Endodermal cell (in vitro differentiated cells): Measurements from ENCODE around the gene PLBD2. TPM values are rescaled to one million over a fixed set of nuclear protein-coding genes. Genes with fewer than 3 reads are reported as not detected.
A peak's percentile ranks its signal among the peaks of the same experiment; 100 is the strongest.

ENCODE experiments used
- DNase-seq: peaks from one replicate; pipeline ENCODE4 v3.0.0-alpha.2; 2017
- H3K27ac ChIP-seq: 2 replicates; pipeline ENCODE4 v1.5.1; 2013; ENCODE audit warnings: mild to moderate bottlenecking, low read depth, low read length, moderate library complexity
- H3K27me3 ChIP-seq: 2 replicates; pipeline ENCODE4 v1.6.1; 2013; ENCODE audit warnings: mild to moderate bottlenecking, low read length, moderate library complexity; ENCODE audit not compliant: insufficient read depth, control insufficient read depth, poor library complexity, severe bottlenecking
- H3K36me3 ChIP-seq: 2 replicates; pipeline ENCODE4 v1.7.0; 2013; ENCODE audit warnings: mild to moderate bottlenecking, low read length, moderate library complexity; ENCODE audit not compliant: control insufficient read depth, insufficient read depth
- H3K4me1 ChIP-seq: one replicate; pipeline ENCODE4 v1.7.0; 2013; ENCODE audit warnings: low read length; ENCODE audit not compliant: control insufficient read depth, insufficient read depth
- H3K4me3 ChIP-seq: 2 replicates; pipeline ENCODE4 v1.5.1; 2013; ENCODE audit warnings: mild to moderate bottlenecking, low read length, moderate library complexity
- H3K9ac ChIP-seq: 2 replicates; pipeline ENCODE4 v1.6.1; 2013; ENCODE audit warnings: mild to moderate bottlenecking, low read length, moderate library complexity; ENCODE audit not compliant: poor library complexity, severe bottlenecking; ENCODE audit errors: extremely low read depth
- H3K9me3 ChIP-seq: 2 replicates; pipeline ENCODE4 v1.6.1; 2013; ENCODE audit warnings: mild to moderate bottlenecking, low read length, moderate library complexity; ENCODE audit not compliant: control insufficient read depth
- H3K27ac Mint-ChIP-seq: 2 replicates; pipeline ENCODE4 v1.8.0; 2020; ENCODE audit warnings: mixed read lengths
- H3K27me3 Mint-ChIP-seq: 2 replicates; pipeline ENCODE4 v1.8.0; 2021; ENCODE audit warnings: mild to moderate bottlenecking, mixed read lengths; ENCODE audit not compliant: insufficient read depth
- H3K36me3 Mint-ChIP-seq: 2 replicates; pipeline ENCODE4 v1.8.0; 2020; ENCODE audit warnings: low read depth, mixed read lengths
- H3K4me1 Mint-ChIP-seq: 2 replicates; pipeline ENCODE4 v1.8.0; 2020; ENCODE audit warnings: mixed read lengths
- H3K4me3 Mint-ChIP-seq: 2 replicates; pipeline ENCODE4 v1.8.0; 2020; ENCODE audit warnings: mild to moderate bottlenecking, moderate library complexity, mixed read lengths
- H3K9me3 Mint-ChIP-seq: 2 replicates; pipeline ENCODE4 v1.8.0; 2020; ENCODE audit warnings: mild to moderate bottlenecking, mixed read lengths
- CTCF ChIP-seq: fragments of 200-600 bp; sonication (generic); conservative IDR thresholded peaks from 2 replicates; pipeline ENCODE4 v1.5.0; 2021; ENCODE audit warnings: antibody characterized with exemption, mild to moderate bottlenecking
- WGBS, 2 experiments: methylation state at CpG; one replicate each; pipeline versions ENCODE4 v1.1.5 to v1.1.7; 2013; ENCODE audit warnings: missing lambda C conversion rate in 2 of 2, mixed read lengths in 1 of 2; ENCODE audit not compliant: insufficient coverage in 1 of 2, insufficient read length in 1 of 2; 5-methylcytosine and 5-hydroxymethylcytosine counted together
- total RNA-seq, 2 donors: library from RNA; stranded (reverse); fragmentation: NEBNext Ultra II Directional in 1 of 2; extraction: Animal tissue kit (Norgen Biotek cat#: 25700) in 1 of 2; gene quantifications; 2 replicates in 1 of 2; 3 replicates in 1 of 2; pipeline ENCODE4 v1.2.1, GENCODE V29; 2021

The PLBD2 gene
- total RNA-seq, 2 donors from 2014 or later, result 19.6 to 27.6 TPM

GRCh38 chr12:113402586-113403260 lies 44.3 kb downstream of the PLBD2 start:
- Histone ChIP-seq H3K36me3 (no peaks in the 10 kb centered on the region), H3K27ac (no peak overlapping the region), H3K9me3 (no peaks in the 10 kb centered on the region), H3K9ac (no peak overlapping the region), H3K4me1 (no peaks in the 10 kb centered on the region), H3K4me3 (no peak overlapping the region), H3K27me3 (no peaks in the 10 kb centered on the region)
- no peaks in the 10 kb centered on the region for H3K9me3 Mint-ChIP-seq
- H3K36me3 Mint-ChIP-seq, result no peaks in the 10 kb centered on the region
- H3K4me1 Mint-ChIP-seq, result peaks cover 7% of the 10 kb centered on the region
- H3K27ac Mint-ChIP-seq, result no peak overlapping the region
- 91 to 93% methylated on average over 9 to 23 of the region's 23 CpGs for WGBS, 2 experiments
- DNase-seq, result peak; percentile 53
- no peak overlapping the region for H3K4me3 Mint-ChIP-seq
- H3K27me3 Mint-ChIP-seq, result no peaks in the 10 kb centered on the region
- TF ChIP-seq CTCF, result no peak

GRCh38 chr12:113403435-113404415 lies 45.3 kb downstream of the PLBD2 start, which contains the start of gene SDS:
SDS (minus strand) TSS chr12:113403887; CDS start chr12:113399708, 4,179 bp downstream.
- H3K27me3 Mint-ChIP-seq, result no peaks in the 10 kb centered on the region
- peak; percentile 60 for DNase-seq
- no peak within 1 kb of the TSS for H3K27ac Mint-ChIP-seq
- peaks cover 7% of the 10 kb centered on the region for H3K4me1 Mint-ChIP-seq
- no peak within 1 kb of the TSS for H3K4me3 ChIP-seq
- H3K27me3 ChIP-seq, result no peaks in the 10 kb centered on the region
- H3K4me1 ChIP-seq, result no peaks in the 10 kb centered on the region
- H3K4me3 Mint-ChIP-seq, result no peak within 1 kb of the TSS
- TF ChIP-seq CTCF, result no peak
- no peaks in the 10 kb centered on the region for H3K9me3 ChIP-seq
- H3K36me3 ChIP-seq, result no peaks in the 10 kb centered on the region
- no peaks in the 10 kb centered on the region for H3K9me3 Mint-ChIP-seq
- H3K9ac ChIP-seq, result no peak within 1 kb of the TSS
- no peaks in the 10 kb centered on the region for H3K36me3 Mint-ChIP-seq
- no peak within 1 kb of the TSS for H3K27ac ChIP-seq
- WGBS, 2 experiments, result 86 to 90% methylated on average over 5 to 14 of the region's 14 CpGs

GRCh38 chr12:113405694-113406093 lies 47.3 kb downstream of the PLBD2 start:
- Mint-ChIP-seq H3K9me3 (no peaks in the 10 kb centered on the region), H3K27me3 (no peaks in the 10 kb centered on the region), H3K4me1 (peaks cover 7% of the 10 kb centered on the region), H3K27ac (no peak overlapping the region), H3K4me3 (no peak overlapping the region), H3K36me3 (no peaks in the 10 kb centered on the region)
- DNase-seq, result peak; percentile 40
- Histone ChIP-seq H3K36me3 (no peaks in the 10 kb centered on the region), H3K9ac (no peak overlapping the region), H3K4me3 (no peak overlapping the region), H3K9me3 (no peaks in the 10 kb centered on the region), H3K4me1 (no peaks in the 10 kb centered on the region), H3K27ac (no peak overlapping the region), H3K27me3 (no peaks in the 10 kb centered on the region)
- no peak for TF ChIP-seq CTCF
- 57 to 91% methylated on average over 1 to 3 of the region's 3 CpGs for WGBS, 2 experiments
